ENCODE data around the gene PLCL1.

- no peak for TF ChIP-seq EZH2 (IDR thresholded peaks at IDR 0.05; ENCODE audit: insufficient read depth, poor library complexity, severe bottlenecking)
- TF ChIP-seq EZH2phosphoT487 (IDR thresholded peaks at IDR 0.05; ENCODE audit: insufficient read depth, low read depth), result no peak
These were observed 1.6 kb downstream of the PLCL1 start for GRCh38 chr2:197805715-197806633.

Measured in GM23248 (cell line).